Measurements from ENCODE around the gene SERTAD1. TPM values are rescaled to one million over a fixed set of nuclear protein-coding genes. Genes with fewer than 3 reads are reported as not detected.
"Not testable (repeated sequence)": the region's sequence is repeated elsewhere in the genome, so short reads cannot be mapped to it uniquely, and the experiment has no call there.

SERTAD1 gene
- total RNA-seq, 1 donor from 2014 or later: 8.9 TPM

GRCh38 chr19:40428197-40428596 is 2.4 kb upstream of the SERTAD1 start:
- intact Hi-C loops (cut with micrococcal nuclease); ATAC-seq; DNase-seq: not testable (repeated sequence)

- intact Hi-C loops (cut with micrococcal nuclease): no loop called here
- peak; percentile 38 for ATAC-seq
Observed at GRCh38 chr19:40424637-40425449, 949 bp downstream of the SERTAD1 start.

GRCh38 chr19:40423938-40424337 is 1.9 kb downstream of the SERTAD1 start:
- intact Hi-C loops (cut with micrococcal nuclease): no loop called here
- ATAC-seq (no peak), DNase-seq (no peak)

More at GRCh38 chr19:40424637-40425449, 949 bp downstream of the SERTAD1 start:
- no peak for DNase-seq

GRCh38 chr19:40422748-40423566 is 2.8 kb downstream of the SERTAD1 start:
- no peak for DNase-seq
- intact Hi-C loops (cut with micrococcal nuclease): no loop called here
- ATAC-seq: no peak

GRCh38 chr19:40421993-40422747 is 3.6 kb downstream of the SERTAD1 start:
- DNase-seq: no peak
- no peak for ATAC-seq
- intact Hi-C loops (cut with micrococcal nuclease): no loop called here

- DNase-seq (peak; percentile 98), ATAC-seq (peak; percentile 84)
- intact Hi-C loops (cut with micrococcal nuclease): no loop called here
Observed at GRCh38 chr19:40420766-40421765, 4.7 kb downstream of the SERTAD1 start.

- intact Hi-C loops (cut with micrococcal nuclease): no loop called here
- DNase-seq (no peak), ATAC-seq (no peak)
Observed at GRCh38 chr19:40420451-40420765, 5.4 kb downstream of the SERTAD1 start.

GRCh38 chr19:40419780-40420179 is 6.0 kb downstream of the SERTAD1 start:
- ATAC-seq (no peak), DNase-seq (no peak)
- intact Hi-C loops (cut with micrococcal nuclease): no loop called here

- DNase-seq (no peak), ATAC-seq (no peak)
- intact Hi-C loops (cut with micrococcal nuclease): no loop called here
Observed at GRCh38 chr19:40419066-40419612, 6.7 kb downstream of the SERTAD1 start.

- DNase-seq: no peak
- intact Hi-C loops (cut with micrococcal nuclease): no loop called here
- ATAC-seq: no peak
Observed at GRCh38 chr19:40418040-40418439, 7.8 kb downstream of the SERTAD1 start.

- intact Hi-C loops (cut with micrococcal nuclease): no loop called here
- DNase-seq (no peak), ATAC-seq (no peak)
Observed at GRCh38 chr19:40417643-40417981, 8.2 kb downstream of the SERTAD1 start.

- peak; percentile 4 for ATAC-seq
- intact Hi-C loops (cut with micrococcal nuclease): no loop called here
- DNase-seq: peak; percentile 70
Observed at GRCh38 chr19:40416918-40417642, 8.7 kb downstream of the SERTAD1 start.

GRCh38 chr19:40415768-40416167 is 10.0 kb downstream of the SERTAD1 start:
- ATAC-seq (no peak), DNase-seq (no peak)
- intact Hi-C loops (cut with micrococcal nuclease): no loop called here

- ATAC-seq (no peak), DNase-seq (no peak)
- intact Hi-C loops (cut with micrococcal nuclease): no loop called here
Observed at GRCh38 chr19:40414542-40415535, 11.0 kb downstream of the SERTAD1 start.

GRCh38 chr19:40413291-40413845 is 12.4 kb downstream of the SERTAD1 start, which contains the start of gene PRX:
TSS of gene PRX (minus strand) at chr19:40413378. CDS start at chr19:40407932, 5,446 bp downstream.
- DNase-seq (no peak), ATAC-seq (no peak)
- intact Hi-C loops (cut with micrococcal nuclease): no loop called here

GRCh38 chr19:40412866-40413265 is 12.9 kb downstream of the SERTAD1 start:
- no peak for ATAC-seq
- intact Hi-C loops (cut with micrococcal nuclease): no loop called here
- DNase-seq: no peak

Measured in left ventricle myocardium superior (tissue), 1 donor.